Retinal pigment epithelial cell (primary cell): ENCODE results near the gene MAP2K7.

Experiments
- DNase-seq: peaks from one replicate; pipeline ENCODE4 v3.0.0-alpha.2; 2010; ENCODE audit warnings: low read depth
- H3K4me3 ChIP-seq: 2 replicates; pipeline ENCODE4 v1.5.1; 2011; ENCODE audit warnings: mild to moderate bottlenecking, low read length, control low read depth, moderate library complexity
- TF ChIP-seq, protein P1 (sequence below): conservative IDR thresholded peaks from 2 replicates; pipeline ENCODE4 v1.5.1; 2011; ENCODE audit warnings: low read depth, low read length, control low read depth, inconsistent platforms

The MAP2K7 gene

GRCh38 chr19:7911508-7912143, 7.9 kb downstream of the MAP2K7 start:
- H3K4me3 ChIP-seq = no peak overlapping the region
- DNase-seq = no peak
- TF ChIP-seq, protein P1, sequence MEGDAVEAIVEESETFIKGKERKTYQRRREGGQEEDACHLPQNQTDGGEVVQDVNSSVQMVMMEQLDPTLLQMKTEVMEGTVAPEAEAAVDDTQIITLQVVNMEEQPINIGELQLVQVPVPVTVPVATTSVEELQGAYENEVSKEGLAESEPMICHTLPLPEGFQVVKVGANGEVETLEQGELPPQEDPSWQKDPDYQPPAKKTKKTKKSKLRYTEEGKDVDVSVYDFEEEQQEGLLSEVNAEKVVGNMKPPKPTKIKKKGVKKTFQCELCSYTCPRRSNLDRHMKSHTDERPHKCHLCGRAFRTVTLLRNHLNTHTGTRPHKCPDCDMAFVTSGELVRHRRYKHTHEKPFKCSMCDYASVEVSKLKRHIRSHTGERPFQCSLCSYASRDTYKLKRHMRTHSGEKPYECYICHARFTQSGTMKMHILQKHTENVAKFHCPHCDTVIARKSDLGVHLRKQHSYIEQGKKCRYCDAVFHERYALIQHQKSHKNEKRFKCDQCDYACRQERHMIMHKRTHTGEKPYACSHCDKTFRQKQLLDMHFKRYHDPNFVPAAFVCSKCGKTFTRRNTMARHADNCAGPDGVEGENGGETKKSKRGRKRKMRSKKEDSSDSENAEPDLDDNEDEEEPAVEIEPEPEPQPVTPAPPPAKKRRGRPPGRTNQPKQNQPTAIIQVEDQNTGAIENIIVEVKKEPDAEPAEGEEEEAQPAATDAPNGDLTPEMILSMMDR = no peak

- TF ChIP-seq, protein P1 = no peak
- DNase-seq = no peak
- H3K4me3 ChIP-seq = no peak overlapping the region
Measured at GRCh38 chr19:7912144-7912696, 8.5 kb downstream of the MAP2K7 start.

DNA sequence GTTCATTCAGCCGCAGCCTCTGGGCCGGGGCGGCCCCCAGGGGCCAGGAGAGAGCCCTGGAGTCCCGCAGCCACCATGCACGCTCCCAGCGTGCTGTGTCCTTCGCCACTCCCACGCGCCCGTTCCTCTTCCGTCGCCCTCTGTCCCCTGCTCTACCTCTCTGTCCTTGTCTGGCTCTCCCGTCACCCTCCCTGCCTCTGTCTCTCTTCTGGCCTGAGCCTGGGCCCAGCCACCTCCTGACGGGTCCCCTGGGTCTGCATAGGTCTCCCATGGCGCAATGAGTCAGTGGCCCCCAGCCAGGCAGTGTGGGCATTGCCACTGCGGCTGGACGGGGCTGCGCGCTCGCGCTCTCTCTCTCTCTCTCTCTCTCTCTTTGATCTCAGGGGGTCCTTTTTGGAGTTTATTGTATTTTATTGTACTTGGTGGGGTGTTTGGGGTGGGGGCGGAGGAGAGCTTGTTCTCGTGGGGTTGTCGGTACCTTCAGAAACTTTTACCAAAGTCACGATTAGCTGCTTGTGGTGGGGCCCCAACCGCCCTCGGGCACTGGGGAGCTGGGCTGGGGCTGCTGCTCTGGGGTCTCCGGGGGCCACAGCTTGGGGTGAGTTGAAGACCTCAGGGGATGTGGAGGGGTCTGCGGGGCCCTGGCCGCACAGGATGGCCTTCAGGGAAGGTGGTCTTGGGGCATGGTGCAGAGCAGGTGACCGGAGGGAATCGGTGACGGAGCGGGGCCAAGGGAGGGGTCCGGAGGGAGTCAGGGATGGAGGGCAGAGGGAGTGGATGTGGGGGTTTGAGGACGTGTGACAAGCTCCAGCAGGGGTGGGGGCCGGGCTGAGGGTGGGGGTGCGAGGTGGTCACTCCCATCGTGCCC, 9.3 kb downstream of the MAP2K7 start:
- TF ChIP-seq, protein P1 = no peak
- H3K4me3 ChIP-seq = no peak overlapping the region
- DNase-seq = no peak

GRCh38 chr19:7913652-7914051, 10.0 kb downstream of the MAP2K7 start:
- DNase-seq = no peak
- no peak overlapping the region for H3K4me3 ChIP-seq
- TF ChIP-seq, protein P1 = no peak

GRCh38 chr19:7914099-7914498, 10.4 kb downstream of the MAP2K7 start:
- no peak for DNase-seq
- H3K4me3 ChIP-seq = no peak overlapping the region
- TF ChIP-seq, protein P1 = no peak

DNA sequence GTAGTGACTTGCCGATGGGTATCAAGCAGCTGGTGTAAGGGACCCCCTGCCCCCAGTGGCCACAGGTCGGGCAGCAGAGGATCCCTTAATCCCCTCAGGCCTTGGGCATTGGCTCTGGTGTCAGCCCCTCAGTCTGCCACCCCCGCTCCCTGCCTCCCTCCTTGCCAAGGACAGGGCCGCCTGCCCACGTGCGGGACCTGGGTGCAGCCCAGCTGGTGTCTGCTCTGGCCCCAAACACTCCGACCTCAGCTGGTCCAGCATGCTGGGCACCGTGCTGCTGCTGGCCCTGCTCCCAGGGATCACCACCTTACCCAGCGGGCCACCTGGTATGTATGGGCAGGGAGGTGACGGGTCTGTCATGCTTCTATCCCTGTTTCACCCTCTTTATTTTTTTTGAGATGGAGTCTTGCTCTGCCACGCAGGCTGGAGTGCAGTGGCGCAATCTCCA, 10.9 kb downstream of the MAP2K7 start, which contains the start of gene TGFBR3L:
Gene TGFBR3L (plus strand): TSS at position 233 of the 448 bp plus-strand sequence.
- H3K4me3 ChIP-seq = no peak within 1 kb of the TSS
- DNase-seq = no peak
- TF ChIP-seq, protein P1 = no peak
